ENCODE data around the gene ZNRD2. TPM values are rescaled to one million over a fixed set of nuclear protein-coding genes. Genes with fewer than 3 reads are reported as not detected.

ZNRD2 gene
- total and polyA plus RNA-seq, 10 of the 15 experiments (the other 5 are each of a cell fraction or from before 2014, with no cell fraction given), result 7.9 to 111 (median 55.4) TPM

DNA sequence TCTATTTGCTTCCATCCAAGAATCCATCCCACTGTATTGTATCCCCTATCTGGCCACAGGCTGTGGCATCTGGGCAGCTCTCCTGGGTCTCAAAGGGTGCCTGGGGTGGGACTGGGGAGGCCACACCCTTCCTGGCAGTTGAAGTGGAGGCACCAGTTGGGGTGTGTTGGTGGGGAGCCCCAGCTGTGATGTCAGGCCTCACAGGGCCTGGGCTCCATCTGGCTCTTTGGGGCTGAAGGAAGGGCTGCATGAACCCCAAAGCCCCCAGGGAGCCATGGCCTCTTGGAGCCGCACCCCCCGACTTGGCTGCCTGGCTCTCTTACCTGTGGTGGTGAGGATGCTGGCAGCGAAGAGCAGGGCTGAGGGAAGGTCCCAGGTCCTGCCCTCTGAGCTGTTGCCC is 24.9 kb downstream of the ZNRD2 start:
- BruUV-seq (replicated peaks), result no TSS peak
- FAIRE-seq (no peak), DNase-seq (ENCODE audit: low read depth, low spot score) (no peak), ATAC-seq (no peak)
- ChIA-PET SMC1A (ENCODE audit: uncharacterized antibody, unreplicated experiment) (interaction anchor here (2.0 to 2.3 kb wide), 2 partner anchors 22 to 54 kb away, joined by 6 to 17 read pairs; partner anchors contain the start of gene FAM89B), RAD21 (ENCODE audit: unreplicated experiment) (interaction anchor here (2.0 to 2.8 kb wide), 3 partner anchors 18 to 54 kb away, joined by 8 to 18 read pairs (median 10); partner anchors contain the start of genes EHBP1L1 and MAP3K11), POLR2A (interaction anchor here (0.6 to 2.0 kb wide), 3 partner anchors 23 to 112 kb away, joined by 3 to 10 read pairs (median 8); partner anchors contain the start of gene FAM89B), CTCF (interaction anchor here (0.6 to 3.3 kb wide), 5 partner anchors 8 to 320 kb away, joined by 3 to 39 read pairs (median 4); partner anchors contain the start of gene EHBP1L1)
- peaks cover 2 to 3% of the 10 kb centered on the region in 2 experiments; a peak in 3 of 4 replicates for H3K36me3 ChIP-seq (ENCODE audit: control insufficient read depth in 2 of 2, insufficient read depth in 2 of 2, low read length in 1 of 2)
- in situ Hi-C loops (cut with MboI), result no loop called here
- no peaks in the 10 kb centered on the region for H4K20me1 ChIP-seq (ENCODE audit: control insufficient read depth, insufficient read depth)
- no peak overlapping the region for H2AFZ ChIP-seq (ENCODE audit: control insufficient read depth, low read depth, low read length)
- no peaks in the 10 kb centered on the region for H3K79me2 ChIP-seq (ENCODE audit: control insufficient read depth, insufficient read depth, low read length)
- H3K9me3 ChIP-seq (replicated peaks; ENCODE audit: control insufficient read depth, insufficient read depth, low read length), result no peaks in the 10 kb centered on the region
- no peak overlapping the region for H3K4me2 ChIP-seq (ENCODE audit: control insufficient read depth, insufficient read depth)
- no peak overlapping the region for H3K4me3 ChIP-seq
- H3K27me3 ChIP-seq (replicated peaks in 1 of 2; ENCODE audit: control insufficient read depth in 2 of 2, insufficient read depth in 2 of 2, low read length in 1 of 2), result no peaks in the 10 kb centered on the region
- TF ChIP-seq ZNF274 (IDR thresholded peaks at IDR 0.05; ENCODE audit: insufficient read depth, insufficient read length) (no peak), MYC (IDR thresholded peaks at IDR 0.05; ENCODE audit: insufficient read depth, insufficient read length, insufficient replicate concordance, low read length, severe bottlenecking) (no peak), ASH2L (IDR thresholded peaks at IDR 0.05; ENCODE audit: borderline replicate concordance, low read depth) (no peak), CREM (IDR thresholded peaks at IDR 0.05; ENCODE audit: low read depth) (no peak), HDAC2 (IDR thresholded peaks at IDR 0.05) (no peak), MXI1 (IDR thresholded peaks at IDR 0.05; ENCODE audit: low read depth, low read length) (no peak), SKIL (IDR thresholded peaks at IDR 0.05; ENCODE audit: low read depth, poor library complexity, severe bottlenecking) (no peak), RCOR1 (conservative IDR thresholded peaks at IDR 0.05; ENCODE audit: low read depth, low read length) (no peak), NR2C2 (IDR thresholded peaks at IDR 0.05; ENCODE audit: borderline replicate concordance, control insufficient read depth, insufficient read length, low read depth) (no peak), CBX3 (IDR thresholded peaks at IDR 0.05; ENCODE audit: borderline replicate concordance, low read depth) (no peak), CBFB (IDR thresholded peaks at IDR 0.05; ENCODE audit: low read depth) (no peak), TARDBP (IDR thresholded peaks at IDR 0.05; ENCODE audit: borderline replicate concordance) (no peak), SMARCA5 (IDR thresholded peaks at IDR 0.05) (no peak), IRF4 (IDR thresholded peaks at IDR 0.05; ENCODE audit: low read depth, low read length) (no peak), BCLAF1 (IDR thresholded peaks at IDR 0.05) (no peak), PAX5 (IDR thresholded peaks at IDR 0.05; ENCODE audit: borderline replicate concordance, low read depth, low read length) (no peak), YY1 (IDR thresholded peaks at IDR 0.05; ENCODE audit: low read depth, low read length) (no peak)
- H3K9ac ChIP-seq (ENCODE audit: control insufficient read depth, insufficient read depth, low read length), result no peak overlapping the region
- no peak overlapping the region for H3K27ac ChIP-seq (ENCODE audit: control insufficient read depth, insufficient read depth)
- intact Hi-C loops (cut with micrococcal nuclease; ENCODE audit: unreplicated experiment), result no loop called here
- 41% methylated on average over 3 of the region's 3 CpGs for WGBS (ENCODE audit: insufficient coverage, insufficient replicate concordance, low lambda C conversion rate, missing lambda C conversion rate)
- H3K4me1 ChIP-seq (ENCODE audit: control insufficient read depth, insufficient read depth, low read length), result no peaks in the 10 kb centered on the region
